Activated gamma-delta T cell treated with Interleukin-2 at 50 U/mL for 16 hours (primary cell): ENCODE data around the gene NLRP2B.
"Not testable (repeated sequence)": the region's sequence is repeated elsewhere in the genome, so short reads cannot be mapped to it uniquely, and the experiment has no call there.

ENCODE experiments used
- DNase-seq: peaks from one replicate; pipeline ENCODE4 v3.0.0-alpha.2; 2020

NLRP2B gene

DNA sequence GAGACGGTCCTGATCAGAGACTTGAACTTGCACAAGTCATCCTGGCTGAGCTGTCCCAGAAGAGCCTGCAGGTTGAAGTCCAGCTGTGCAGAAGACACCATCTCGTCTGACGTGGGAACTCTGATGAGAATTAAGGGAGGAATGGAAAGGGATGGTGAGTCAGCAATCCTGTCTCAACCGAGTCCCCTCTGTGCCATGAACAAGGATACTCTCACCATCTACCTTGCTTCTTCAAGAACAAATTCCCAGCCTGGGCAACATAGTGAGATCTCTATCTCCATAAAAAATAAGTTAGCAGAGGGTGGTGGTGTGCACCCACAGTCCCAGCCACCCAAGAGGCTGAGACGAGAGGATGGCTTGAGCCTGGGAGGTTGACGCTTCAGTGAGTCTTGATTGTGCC lies at the start of gene NLRP2B:
NLRP2B (minus strand) TSS at position 101 of the 400 bp plus-strand sequence.
- no peak for DNase-seq

DNA sequence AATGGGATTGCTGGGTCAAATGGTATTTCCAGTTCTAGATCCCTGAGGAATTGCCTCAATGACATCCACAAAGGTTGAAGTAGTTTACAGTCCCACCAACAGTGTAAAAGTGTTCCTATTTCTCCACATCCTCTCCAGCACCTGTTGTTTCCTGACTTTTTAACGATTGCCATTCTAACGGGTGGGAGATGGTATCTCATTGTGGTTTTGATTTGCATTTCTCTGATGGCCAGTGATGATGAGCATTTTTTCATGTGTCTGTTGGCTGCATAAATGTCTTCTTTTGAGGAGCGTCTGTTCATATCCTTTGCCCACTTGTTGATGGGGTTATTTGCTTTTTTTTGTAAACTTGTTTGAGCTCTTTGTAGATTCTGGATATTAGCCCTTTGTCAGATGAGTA lies 45.9 kb upstream of the NLRP2B start:
- DNase-seq = not testable (repeated sequence)

DNA sequence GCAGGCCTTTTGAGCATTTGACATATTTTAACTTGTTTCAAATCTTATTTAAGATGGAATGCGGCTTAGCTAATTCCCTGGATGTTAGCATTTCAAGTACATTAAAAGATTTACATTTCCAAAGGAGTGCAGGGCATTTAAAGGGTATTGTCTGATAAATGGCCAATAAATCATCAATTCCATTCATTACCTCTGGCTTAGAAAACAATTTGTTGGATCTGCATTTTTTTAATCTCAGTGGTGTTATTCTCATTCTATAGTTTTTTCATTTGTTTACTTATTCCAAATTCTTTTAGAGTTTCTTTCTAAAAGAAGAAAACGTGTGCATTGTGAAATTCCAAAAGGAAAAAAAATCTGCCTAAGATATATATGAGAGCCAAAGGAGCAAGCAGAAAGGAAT lies 1.3 kb upstream of the NLRP2B start:
- DNase-seq = no peak

DNA sequence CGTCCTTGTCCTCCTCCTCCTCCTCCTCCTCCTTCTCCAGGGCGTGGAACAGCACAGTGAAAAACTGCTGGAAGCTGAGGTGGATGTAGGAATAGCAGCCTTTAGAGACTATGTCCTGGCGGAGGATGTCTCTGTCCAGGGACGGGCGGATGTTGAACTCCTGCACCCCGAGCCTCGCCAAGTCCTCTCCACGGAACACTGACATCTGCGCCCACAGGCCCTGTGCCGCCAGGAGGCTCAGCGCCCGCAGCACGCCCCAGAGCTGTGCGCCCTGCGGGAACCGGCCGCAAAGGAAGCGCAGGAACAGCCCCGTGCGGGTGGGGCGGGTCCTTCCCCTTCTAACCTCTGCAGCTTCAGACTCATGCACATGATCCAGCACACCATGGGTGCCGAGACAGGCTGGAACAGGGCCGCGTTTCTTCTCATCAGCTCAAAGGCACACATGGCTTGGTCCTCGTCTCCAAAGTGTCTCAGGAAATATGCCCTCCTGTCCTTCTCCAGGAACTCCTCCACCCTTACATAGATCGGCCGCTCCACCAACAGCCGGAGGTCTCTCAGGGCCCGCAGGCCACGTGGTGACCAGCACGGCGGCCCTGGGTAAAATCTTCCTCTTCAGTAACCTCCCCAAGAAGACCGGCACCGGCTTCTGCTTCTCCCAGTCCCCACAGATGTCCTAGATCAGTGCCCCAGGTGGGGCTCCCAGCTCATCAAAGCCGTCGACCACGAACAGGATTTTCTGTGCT lies 1.2 kb downstream of the NLRP2B start:
- no peak for DNase-seq

DNA sequence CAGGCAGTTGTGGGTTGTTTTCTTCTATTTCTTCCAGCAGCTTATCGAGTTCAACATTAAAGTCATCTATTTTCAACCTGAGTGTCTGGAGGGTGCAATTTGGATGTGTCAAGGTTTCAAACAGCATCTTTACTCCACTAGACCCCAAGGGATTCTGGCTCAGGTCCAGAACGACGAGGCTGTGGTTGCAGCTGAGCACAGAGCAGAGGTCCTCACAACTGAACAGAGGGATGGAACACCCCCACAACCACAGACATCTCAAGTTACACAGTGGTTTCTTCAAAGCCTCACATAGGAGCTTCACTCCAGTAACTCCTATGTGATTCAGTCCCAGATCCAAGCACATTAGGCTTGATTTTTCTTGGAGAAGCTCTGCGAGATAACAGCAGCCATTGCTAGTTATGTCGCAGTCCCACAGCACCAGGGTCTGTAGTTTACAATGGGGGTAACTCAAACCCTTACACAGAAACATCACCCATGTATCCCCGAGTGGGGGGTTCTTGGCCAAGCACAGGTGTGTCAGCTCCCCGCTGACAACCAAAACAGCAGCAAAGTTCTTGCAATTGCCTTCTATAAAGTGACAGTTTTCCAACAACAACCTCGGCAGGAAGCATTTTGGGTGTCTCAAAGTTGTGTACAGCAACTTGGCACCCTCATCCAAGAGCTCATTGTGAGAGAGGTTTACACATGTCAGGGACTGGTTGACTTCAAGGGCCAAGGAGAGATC lies 2.8 kb downstream of the NLRP2B start:
- no peak for DNase-seq

DNA sequence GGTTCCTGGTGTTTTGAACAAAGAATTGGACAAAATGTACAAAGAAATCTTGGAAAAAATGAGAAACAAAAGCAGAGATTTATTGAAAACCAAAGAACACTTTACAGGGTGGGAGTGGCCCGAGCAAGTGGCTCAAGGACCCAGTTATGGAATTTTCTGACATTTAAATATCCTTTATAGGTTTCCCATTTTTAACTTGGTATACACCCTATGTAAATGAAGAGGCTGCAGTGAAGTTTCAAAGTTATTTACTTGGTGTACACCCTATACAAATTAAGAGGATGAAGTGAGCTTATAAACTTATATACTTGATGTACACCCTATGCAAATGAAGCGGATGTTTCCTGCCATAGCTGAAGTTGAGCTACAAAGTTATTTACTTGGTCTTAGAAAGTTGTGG lies 4.7 kb downstream of the NLRP2B start:
- DNase-seq = no peak

DNA sequence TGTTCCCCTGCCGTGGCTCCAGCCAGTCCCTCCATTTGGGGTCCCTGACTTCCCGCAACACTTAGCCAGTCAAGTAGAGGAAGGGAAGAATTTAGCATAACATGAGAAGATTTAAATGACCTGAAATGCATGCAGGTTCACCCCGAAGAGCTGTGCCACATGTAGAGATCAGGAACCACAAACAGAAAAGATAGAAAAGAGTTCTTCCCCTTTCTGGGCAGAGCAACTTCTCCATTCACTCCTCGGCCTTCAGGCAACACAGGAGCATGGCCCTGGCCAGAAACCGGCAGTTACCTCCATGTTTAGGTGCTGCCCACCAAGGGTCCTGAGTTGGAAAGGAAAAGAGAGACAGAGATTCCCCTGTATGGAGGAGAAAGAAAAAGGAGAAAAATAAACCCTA lies 5.2 kb downstream of the NLRP2B start:
- DNase-seq = no peak

DNA sequence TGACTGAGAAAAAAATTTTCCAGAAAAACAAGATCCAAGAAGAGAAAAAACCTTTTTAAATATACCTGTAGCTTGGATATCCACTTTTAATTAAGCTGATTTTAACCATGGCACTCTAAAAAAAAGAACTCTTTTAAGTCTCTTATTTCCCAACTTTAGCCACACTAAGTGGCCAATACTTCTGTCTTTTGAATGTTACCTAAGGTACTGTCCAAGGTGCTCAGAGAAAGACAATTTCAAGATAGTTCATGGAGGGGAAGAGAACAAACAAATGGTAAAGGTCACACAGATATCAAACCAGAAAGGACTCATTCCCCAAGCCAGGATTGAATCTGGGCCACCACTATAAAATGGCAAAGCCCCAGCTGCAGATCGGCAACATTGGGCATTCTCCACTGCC lies 10.1 kb downstream of the NLRP2B start:
- DNase-seq = no peak

DNA sequence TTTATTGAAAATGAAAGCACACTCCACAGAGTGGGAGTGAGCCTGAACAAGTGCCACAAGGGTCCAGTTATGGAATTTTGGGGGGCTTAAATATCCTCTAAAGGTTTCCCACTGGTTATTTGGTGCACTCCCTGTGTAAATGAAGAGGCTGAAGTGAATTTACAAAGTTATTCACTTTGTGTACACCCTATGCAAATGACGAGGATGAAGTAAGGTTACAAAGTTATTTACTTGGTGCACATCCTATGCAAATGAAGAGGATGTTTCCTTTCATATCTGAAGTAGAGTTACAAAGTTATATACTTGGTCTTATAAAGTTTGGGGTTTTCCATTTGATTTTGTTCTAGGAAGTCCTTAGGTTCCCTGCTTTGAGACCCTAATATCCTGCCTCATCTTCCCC lies 13.1 kb downstream of the NLRP2B start:
- no peak for DNase-seq

DNA sequence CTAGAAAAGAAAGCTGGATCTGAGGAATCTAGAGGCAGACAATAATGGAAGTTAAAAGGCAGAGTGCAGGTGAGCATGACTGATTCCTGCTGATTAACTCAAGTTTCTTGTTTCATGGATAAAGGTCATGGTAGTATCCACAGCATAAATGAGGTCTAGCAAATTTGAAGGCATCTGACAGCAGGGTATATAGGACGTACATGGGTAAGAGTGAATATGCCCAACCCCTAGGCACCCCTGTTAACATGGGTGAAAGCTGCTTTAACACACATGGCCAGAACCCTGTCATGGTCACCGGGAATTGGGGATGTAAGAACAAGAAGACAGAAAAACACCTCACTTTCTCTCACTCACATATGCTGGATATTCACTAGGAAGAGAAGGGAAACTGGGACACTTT lies 25.0 kb downstream of the NLRP2B start:
- no peak for DNase-seq

DNA sequence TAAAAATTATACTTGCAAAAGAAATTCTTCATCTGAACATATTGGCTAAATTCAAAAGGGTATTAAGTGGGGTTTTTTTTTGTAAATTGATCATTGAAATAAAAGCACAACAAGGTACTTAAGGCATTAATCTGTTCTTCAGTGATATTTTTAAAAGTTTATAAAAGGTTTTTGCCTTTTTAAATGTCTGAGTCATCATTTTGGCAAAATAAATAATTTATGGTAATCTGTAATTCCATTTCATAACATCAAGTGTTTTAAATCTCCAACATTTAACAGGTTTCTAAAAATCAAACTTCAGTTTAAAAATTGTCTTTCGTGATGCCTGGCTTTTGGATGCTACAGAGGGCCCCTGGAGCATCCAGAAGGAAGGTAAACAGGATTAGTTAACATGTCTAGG lies 27.4 kb downstream of the NLRP2B start:
- DNase-seq = no peak

DNA sequence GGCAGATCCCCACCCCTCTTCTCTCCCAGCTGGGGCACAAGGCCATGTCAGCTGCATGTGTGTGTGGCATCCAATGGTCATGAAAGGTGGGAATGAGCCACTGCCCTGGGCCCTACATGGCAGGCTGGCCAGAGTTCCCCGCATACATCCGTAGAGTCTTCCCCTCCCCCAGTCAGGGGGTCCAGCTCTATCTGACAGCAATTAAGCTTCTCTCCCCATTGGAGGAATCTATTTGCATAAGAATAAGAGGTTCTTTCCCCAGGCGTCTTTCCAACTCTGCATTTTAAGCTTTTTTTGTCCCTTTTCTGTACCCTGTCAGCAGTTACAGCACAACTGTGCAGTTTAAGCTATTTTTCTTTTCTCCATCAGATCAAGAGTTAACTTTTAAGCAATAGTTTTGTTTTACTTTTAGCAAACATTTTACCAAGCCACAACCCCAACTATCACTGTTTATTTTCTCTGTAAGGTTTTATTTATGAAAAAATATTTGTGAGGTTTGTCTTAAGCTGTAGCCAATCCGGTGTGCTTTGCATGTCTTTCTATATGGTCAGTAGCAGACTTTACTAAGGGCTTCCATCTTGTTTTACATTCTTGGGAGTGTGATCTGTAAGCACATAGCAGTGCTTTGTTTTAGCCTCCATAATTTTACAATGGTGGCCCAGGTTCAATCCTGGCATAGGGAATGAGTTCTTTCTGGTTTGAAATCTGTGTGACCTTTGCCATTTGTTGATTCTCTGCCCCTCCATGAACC lies 28.7 kb downstream of the NLRP2B start:
- DNase-seq = no peak

DNA sequence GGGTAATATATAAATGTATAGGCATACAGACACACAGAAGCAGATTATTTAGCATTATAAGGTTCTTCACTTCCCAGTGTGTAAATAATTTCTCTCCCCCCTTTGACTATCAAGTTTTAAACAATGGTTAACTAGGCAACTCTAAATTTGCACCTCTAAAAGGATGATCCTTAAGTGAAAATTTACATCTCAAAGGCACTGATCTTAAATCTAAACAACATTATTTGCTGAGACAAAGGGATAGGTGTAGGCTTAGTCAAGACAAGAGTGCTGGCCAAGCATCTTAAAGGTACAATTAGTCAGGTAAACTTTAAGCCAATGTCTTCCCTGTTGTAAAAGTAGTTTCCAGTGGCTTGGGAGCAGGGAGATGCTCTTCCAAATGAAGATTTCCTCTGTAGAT lies 33.0 kb downstream of the NLRP2B start:
- no peak for DNase-seq

DNA sequence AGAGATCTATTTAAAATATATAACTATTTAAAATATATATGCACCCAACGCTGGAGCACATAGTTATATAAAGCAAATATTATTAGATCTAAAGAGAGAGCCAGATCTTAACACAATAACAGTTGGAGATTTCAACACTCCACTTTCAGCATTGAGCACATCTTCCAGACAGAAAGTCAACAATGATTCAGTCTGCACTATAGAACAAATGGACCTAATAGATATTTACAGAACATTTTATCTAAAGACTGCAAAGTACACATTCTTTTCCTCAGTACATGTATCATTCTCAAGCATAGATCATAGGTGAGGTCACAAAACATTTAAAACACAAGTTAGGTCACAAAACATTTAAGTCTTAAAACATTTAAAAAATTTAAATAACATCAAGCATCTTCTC lies 36.4 kb downstream of the NLRP2B start:
- DNase-seq = no peak

DNA sequence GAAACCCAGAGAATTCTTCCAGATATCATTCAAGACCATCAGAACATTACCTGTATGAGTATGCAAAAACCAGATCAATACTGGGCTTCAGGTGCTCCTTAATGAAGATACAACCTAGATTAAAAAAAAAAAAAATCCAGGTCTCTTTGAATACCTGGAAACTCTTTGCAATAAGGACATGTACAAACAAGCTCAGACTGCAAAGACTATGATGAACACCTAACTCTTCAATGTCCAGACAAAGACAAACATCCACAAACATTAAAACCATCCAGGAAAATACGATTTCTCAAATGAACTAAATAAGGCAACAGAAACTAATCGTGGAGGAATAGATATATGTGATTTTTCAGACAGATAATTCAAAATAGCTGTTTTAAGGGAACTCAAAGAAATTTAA lies 38.7 kb downstream of the NLRP2B start:
- DNase-seq = no peak

DNA sequence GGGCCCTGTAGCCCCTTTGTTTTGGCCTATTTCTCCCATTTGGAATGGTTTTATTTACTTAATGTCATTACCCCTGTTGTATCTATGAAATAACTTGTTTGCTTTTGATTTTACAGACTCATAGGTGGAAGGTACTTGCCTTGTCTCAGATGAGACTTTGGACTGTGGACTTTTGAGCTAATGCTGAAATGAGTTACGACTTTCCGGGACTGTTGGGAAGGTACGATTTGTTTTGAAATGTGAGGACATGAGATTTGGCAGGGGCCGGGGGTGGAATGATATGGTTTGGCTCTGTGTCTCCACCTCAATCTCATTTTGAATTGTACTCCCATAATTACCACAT lies 39.4 kb downstream of the NLRP2B start:
- no peak for DNase-seq

DNA sequence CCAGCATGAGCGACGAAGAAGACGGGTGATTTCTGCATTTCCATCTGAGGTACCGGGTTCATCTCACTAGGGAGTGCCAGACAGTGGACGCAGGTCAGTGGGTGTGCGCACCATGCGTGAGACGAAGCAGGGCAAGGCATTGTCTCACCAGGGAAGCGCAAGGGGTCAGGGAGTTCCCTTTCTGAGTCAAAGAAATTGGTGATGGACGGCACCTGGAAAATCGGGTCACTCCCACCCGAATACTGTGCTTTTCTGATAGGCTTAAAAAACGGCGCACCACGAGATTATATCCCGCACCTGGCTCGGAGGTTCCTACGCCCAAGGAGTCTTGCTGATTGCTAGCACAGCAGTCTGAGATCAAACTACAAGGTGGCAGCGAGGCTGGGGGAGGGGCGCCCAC lies 50.6 kb downstream of the NLRP2B start:
- DNase-seq = not testable (repeated sequence)
